Ectodermal cell (in vitro differentiated cells): Measurements from ENCODE around the gene TMSB4X.
"Not testable (repeated sequence)": the region's sequence is repeated elsewhere in the genome, so short reads cannot be mapped to it uniquely, and the experiment has no call there.

Experiments
- H3K27ac ChIP-seq: 2 replicates; pipeline ENCODE4 v1.7.0; 2013; ENCODE audit warnings: mild to moderate bottlenecking, low read depth, low read length; ENCODE audit not compliant: insufficient read depth, poor library complexity, severe bottlenecking
- H3K27me3 ChIP-seq: 2 replicates; pipeline ENCODE4 v1.7.0; 2013; ENCODE audit warnings: mild to moderate bottlenecking, low read length; ENCODE audit not compliant: insufficient read depth, control insufficient read depth, poor library complexity, severe bottlenecking
- H3K36me3 ChIP-seq: one replicate; pipeline ENCODE4 v1.7.0; 2013; ENCODE audit warnings: low read length; ENCODE audit not compliant: control insufficient read depth, insufficient read depth
- H3K4me1 ChIP-seq: one replicate; pipeline ENCODE4 v1.7.0; 2013; ENCODE audit warnings: low read length; ENCODE audit not compliant: control insufficient read depth, insufficient read depth
- H3K4me3 ChIP-seq: 2 replicates; pipeline ENCODE4 v1.7.0; 2013; ENCODE audit warnings: low read depth, low read length, control low read depth; ENCODE audit not compliant: insufficient read depth
- H3K9me3 ChIP-seq: 2 replicates; pipeline ENCODE4 v1.7.0; 2013; ENCODE audit warnings: mild to moderate bottlenecking, low read length, moderate library complexity; ENCODE audit not compliant: control insufficient read depth
- WGBS, 2 experiments: methylation state at CpG; one replicate each; pipeline ENCODE4 v1.1.7; 2013; ENCODE audit warnings: missing lambda C conversion rate in 2 of 2; 5-methylcytosine and 5-hydroxymethylcytosine counted together

Gene TMSB4X

DNA sequence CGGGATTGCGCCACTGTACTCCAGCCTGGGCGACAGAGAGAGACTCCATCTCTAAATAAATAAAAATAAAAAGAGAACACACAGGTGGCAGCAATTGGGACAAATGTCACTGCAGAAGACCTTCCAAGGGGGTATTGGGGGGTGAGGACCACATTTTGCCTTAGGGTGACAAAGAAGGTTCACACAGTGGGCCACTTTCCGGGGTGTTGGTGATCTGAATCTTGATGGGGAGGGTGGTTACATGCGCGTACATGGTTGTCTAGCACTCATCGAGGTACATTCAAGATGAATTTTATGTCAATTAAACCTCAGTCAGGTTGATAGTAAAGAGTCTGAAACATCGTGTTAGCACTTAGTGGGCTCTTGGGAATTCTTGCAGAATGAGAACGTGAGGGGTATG lies 20.5 kb upstream of the TMSB4X start:
- H3K36me3 ChIP-seq, result no peaks in the 10 kb centered on the region
- H3K4me1 ChIP-seq, result no peaks in the 10 kb centered on the region
- H3K9me3 ChIP-seq, result no peaks in the 10 kb centered on the region
- WGBS, 2 experiments, result 94 to 95% methylated on average over 7 to 9 of the region's 9 CpGs
- H3K4me3 ChIP-seq, result no peak overlapping the region
- no peak overlapping the region for H3K27ac ChIP-seq
- no peaks in the 10 kb centered on the region for H3K27me3 ChIP-seq

DNA sequence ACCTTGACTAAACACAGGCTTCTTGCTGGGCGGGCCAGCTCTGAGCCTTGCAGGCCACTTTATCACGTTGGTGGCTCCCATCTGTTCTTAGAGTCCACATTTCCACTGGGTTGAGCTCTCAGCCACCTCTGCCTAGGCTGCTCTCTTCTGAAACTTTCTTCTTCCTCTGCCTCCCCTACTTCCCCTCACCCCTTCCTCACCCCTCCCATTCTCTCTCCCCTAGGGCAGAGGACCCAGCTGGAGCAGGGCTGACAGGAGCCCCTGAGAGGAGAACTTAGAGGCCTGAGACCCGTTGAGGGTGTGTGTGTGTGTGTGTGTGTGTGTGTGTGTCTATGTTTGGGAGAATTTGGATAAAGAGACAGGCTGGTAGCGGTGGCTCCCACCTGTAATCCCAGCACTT lies 19.9 kb upstream of the TMSB4X start:
- Histone ChIP-seq H3K36me3 (no peaks in the 10 kb centered on the region), H3K27me3 (no peaks in the 10 kb centered on the region), H3K4me3 (no peak overlapping the region), H3K27ac (no peak overlapping the region), H3K4me1 (no peaks in the 10 kb centered on the region), H3K9me3 (no peaks in the 10 kb centered on the region)
- WGBS, 2 experiments, result 87 to 89% methylated on average over 4 of the region's 4 CpGs

DNA sequence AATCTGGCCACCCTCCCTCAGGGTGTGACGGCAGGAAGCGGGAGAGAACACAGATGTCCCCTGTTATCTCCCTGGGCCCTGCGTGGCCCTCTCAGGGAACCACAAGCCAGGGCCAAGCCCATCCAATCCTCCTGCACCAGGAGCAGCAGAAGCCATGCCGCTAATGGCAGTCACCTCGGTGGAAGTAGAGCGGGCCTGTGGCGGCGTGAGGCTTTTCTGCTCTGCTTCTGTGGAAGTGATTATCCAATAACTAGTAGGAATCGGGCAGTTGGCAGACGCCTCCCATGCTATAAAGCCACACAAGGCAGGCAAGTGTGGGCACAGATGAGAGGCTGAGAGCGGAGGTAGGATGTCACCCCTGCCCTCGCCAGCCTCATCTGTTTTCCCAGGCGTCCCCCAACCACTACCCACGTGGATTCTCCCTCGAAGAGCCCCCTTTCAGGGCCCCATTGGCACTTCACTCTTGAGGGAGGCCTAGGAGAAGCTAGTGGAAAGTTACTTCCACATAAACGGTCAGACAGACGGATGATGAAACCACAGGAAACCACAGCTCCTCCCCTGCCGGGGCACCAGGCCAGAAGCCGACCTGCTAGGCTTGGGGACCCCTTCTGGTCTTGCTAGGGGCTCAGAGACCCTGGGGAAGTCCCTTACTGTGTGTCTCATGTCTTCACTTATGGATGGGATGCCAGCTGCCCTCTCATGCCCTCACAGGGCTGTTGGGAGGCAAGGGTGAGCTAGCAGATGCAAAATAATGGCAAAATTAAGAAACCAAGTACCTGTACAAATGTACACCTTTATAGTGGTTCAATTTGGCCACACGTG lies 18.8 kb upstream of the TMSB4X start:
- Histone ChIP-seq H3K27ac (no peak overlapping the region), H3K9me3 (no peaks in the 10 kb centered on the region), H3K4me3 (no peak overlapping the region), H3K36me3 (no peaks in the 10 kb centered on the region), H3K4me1 (no peaks in the 10 kb centered on the region), H3K27me3 (no peaks in the 10 kb centered on the region)
- 87 to 92% methylated on average over 20 of the region's 20 CpGs for WGBS, 2 experiments

DNA sequence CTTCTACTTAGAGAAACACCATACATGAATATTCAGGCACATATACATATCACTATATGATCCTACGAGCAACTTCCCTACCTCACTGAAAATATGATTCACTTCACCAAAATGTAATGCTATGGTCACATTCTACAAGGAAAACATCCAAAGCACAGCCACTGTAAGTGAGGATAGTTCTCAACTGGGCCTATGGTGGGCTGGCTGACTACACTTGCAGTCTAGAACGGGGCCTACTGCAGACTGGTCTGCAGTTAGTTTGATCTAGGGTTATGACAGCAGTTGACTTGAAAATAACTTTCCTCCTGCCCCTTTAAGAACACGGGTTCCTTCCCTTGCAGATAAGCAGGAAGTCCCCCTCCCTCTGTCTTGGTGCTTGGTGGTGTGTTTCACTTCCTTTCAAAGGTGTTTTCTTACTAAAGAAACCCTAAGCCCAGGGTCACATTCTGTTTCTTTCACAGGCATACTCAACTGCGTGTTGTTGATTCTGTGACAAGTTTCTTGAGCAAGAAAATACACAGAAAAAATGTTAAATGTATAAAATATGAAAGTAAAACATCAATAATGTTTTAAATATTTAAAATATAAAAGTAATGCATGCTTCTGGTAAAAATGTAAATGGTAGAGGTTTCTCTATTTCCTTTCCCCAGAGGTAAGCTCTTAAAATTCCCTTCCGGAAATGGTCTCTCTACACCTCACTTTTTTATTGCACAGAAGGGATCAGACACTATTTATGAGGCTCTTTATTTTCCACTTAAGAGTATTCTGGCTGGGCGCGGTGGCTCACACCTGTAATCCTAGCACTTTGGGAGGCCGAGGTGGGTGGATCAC lies 18.0 kb upstream of the TMSB4X start:
- 90 to 92% methylated on average over 5 to 7 of the region's 8 CpGs for WGBS, 2 experiments
- H3K9me3 ChIP-seq, result no peaks in the 10 kb centered on the region

DNA sequence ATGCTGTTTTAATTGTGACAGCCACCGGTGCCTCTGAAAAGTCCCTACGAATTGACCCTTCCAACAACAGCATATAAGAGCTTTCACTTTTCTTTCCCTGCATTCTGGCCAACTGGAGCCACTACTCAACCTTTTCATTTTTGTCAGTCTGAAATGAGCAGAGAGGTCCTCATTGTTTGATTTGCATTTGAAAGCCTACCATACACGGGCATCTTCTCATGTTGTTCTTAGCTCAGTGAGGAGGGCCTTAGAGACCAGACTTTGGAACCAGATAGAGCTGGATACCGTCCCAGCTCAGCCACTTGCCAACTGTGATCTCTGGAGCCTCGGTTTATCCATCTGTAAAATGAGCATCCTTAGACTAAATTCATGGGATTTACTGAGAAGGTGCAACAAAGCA lies 16.9 kb upstream of the TMSB4X start:
- Histone ChIP-seq H3K4me1 (no peaks in the 10 kb centered on the region), H3K36me3 (no peaks in the 10 kb centered on the region), H3K4me3 (no peak overlapping the region), H3K27ac (no peak overlapping the region), H3K27me3 (no peaks in the 10 kb centered on the region), H3K9me3 (no peaks in the 10 kb centered on the region)
- 92 to 93% methylated on average over 5 of the region's 5 CpGs for WGBS, 2 experiments

More for the DNA sequence above, 18.0 kb upstream of the TMSB4X start:
- no peaks in the 10 kb centered on the region for H3K27me3 ChIP-seq
- H3K4me3 ChIP-seq, result no peak overlapping the region
- H3K36me3 ChIP-seq, result no peaks in the 10 kb centered on the region
- no peak overlapping the region for H3K27ac ChIP-seq
- H3K4me1 ChIP-seq, result no peaks in the 10 kb centered on the region

DNA sequence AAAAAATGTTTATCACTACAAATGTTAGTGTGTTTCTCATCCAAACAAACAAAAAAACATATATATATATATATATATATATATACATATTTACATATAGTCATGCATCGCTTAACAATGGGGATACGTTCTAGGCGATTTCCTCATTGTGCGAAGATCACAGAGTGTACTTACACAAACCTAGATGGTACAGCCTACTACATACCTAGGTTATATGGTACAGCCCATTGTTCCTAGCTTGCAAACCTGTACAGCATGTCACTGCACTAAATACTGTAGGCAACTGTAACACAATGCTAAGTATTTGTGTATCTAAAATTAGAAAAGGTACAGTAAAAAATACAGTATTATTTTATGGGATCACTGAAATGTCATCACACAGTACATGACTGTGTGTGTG lies 16.4 kb upstream of the TMSB4X start:
- 96 to 98% methylated on average over 4 of the region's 4 CpGs for WGBS, 2 experiments

DNA sequence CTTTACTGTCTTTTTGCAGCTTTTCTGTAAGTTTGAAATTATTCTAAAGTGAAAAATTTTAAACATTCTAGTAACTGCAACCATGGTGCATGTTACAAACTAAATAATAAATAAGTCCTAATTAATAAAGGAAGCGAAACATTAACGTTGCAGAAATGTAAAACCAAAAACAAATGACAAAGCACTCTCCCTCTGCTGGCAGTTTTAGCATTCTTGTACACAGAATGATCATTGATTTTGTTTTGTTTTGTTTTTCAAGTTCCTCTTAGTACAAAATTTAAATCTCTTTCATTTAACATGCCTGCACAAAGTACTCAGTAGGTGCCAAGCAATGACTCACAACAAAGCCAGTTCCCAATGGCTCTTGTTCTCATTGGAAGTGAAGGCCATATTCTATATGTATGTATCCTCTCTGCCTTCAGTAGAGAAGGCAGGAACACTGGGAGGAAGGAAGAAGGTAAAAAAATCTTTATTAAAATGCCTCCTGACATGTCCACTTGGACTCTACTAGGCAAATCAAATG lies 13.7 kb upstream of the TMSB4X start:
- Histone ChIP-seq H3K4me1 (no peaks in the 10 kb centered on the region), H3K27ac (no peak overlapping the region), H3K4me3 (no peak overlapping the region), H3K9me3 (no peaks in the 10 kb centered on the region), H3K36me3 (no peaks in the 10 kb centered on the region), H3K27me3 (no peaks in the 10 kb centered on the region)
- WGBS, 2 experiments, result 100% methylated on average over 2 of the region's 2 CpGs; no CpG with 5 or more reads in 1 of the 2 experiments

More for the DNA sequence above, 16.4 kb upstream of the TMSB4X start:
- Histone ChIP-seq H3K4me3 (no peak overlapping the region), H3K27me3 (no peaks in the 10 kb centered on the region), H3K36me3 (no peaks in the 10 kb centered on the region), H3K27ac (no peak overlapping the region), H3K4me1 (no peaks in the 10 kb centered on the region), H3K9me3 (no peaks in the 10 kb centered on the region)

DNA sequence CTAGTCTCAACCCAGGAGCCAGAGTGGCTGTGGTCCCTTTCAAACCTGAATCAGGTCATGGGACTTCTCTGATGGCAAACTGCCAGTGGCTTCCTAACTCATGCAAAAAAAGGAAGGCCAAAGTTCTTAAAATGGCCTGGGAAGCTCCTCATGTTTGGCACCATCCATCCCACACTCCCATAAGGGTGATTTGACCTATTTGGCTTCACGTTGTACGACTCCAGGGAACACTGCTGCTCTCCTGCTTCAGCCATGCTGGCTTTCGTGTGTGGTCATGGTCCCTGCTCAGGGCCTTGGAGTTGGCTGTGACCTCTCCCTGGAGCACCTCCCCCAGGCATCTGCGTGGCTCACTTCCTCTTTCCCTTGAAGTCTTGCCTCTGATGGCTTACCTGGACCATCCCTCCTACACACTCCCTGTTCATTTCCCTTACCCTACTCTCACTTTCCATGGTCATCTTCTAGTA lies 12.8 kb upstream of the TMSB4X start:
- Histone ChIP-seq H3K4me3 (no peak overlapping the region), H3K27me3 (no peaks in the 10 kb centered on the region), H3K9me3 (no peaks in the 10 kb centered on the region), H3K27ac (no peak overlapping the region), H3K4me1 (no peaks in the 10 kb centered on the region), H3K36me3 (no peaks in the 10 kb centered on the region)
- 91 to 94% methylated on average over 4 of the region's 4 CpGs for WGBS, 2 experiments

DNA sequence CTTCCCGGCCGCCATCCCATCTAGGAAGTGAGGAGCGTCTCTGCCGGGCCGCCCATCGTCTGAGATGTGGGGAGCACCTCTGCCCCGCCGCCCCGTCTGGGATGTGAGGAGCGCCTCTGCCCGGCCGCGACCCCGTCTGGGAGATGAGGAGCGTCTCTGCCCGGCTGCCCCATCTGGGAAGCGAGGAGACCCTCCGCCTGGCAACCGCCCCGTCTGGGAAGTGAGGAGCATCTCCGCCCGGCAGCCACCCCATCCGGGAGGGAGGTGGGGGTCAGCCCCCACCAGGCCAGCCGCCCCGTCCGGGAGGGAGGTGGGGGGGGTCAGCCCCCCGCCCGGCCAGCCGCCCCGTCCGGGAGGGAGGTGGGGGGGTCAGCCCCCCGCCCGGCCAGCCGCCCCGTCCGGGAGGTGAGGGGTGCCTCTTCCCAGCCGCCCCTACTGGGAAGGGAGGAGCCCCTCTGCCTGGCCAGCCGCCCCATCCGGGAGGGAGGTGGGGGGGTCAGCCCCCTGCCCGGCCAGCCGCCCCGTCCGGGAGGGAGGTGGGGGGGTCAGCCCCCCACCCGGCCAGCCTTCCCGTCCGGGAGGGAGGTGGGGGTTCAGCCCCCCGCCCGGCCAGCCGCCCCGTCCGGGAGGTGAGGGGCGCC lies 11.6 kb upstream of the TMSB4X start:
- 94 to 97% methylated on average over 26 to 49 of the region's 52 CpGs for WGBS, 2 experiments

More for the DNA sequence above, 11.6 kb upstream of the TMSB4X start:
- H3K27me3 ChIP-seq, H3K4me3 ChIP-seq, H3K36me3 ChIP-seq, H3K9me3 ChIP-seq, H3K27ac ChIP-seq, H3K4me1 ChIP-seq: not testable (repeated sequence)
